HG03575 (cell line): ENCODE measurements around the gene FHOD3.
"Not testable (repeated sequence)": the region's sequence is repeated elsewhere in the genome, so short reads cannot be mapped to it uniquely, and the experiment has no call there.

Source experiments
- ATAC-seq: cut with Tn5 transposase; IDR thresholded peaks from one replicate; pipeline ENCODE4 v1.9.1; 2021; ENCODE audit not compliant: unreplicated experiment, insufficient number of reproducible peaks, low FRiP score; ENCODE audit errors: extremely low read depth

Gene FHOD3

DNA sequence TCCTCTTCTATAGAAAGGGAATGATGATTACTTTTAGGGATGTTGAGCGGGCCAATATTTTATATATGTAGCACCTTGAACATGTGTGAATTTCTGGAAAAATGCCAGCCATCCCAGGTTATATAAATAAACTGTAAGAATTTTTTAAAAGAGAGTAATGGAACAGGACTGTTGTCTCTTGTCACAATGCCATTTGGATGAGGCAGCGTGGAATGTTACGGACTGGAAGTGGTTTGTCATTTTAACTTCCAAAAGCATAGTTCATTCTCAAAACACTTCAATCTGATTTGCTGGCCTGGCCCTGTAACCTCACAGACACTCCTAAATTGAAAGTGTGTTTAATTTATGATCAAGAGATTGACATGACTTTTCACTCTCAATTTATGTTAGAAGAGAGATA lies 460.5 kb downstream of the FHOD3 start:
- no peak for ATAC-seq

DNA sequence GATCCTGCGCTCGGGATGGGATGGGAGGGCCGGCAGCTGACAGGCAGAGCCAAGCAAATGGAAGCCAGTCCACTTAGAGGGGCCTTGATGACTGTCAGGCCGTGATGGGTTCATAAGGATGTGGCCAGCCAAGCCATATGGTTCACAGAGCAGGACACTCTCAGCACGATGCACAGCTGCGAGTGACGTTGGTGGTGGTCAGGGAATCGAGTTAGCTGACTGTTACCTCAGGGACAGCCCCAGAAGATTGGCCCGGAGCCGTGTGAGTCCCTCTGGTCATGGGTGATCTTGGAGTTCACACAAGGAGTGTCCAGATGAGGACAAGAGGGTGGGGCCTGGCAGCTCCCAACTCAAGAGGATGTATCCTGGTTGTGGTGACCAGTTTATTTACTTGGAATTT lies 461.1 kb downstream of the FHOD3 start:
- ATAC-seq, result no peak

GRCh38 chr18:36759167-36759776 lies 461.8 kb downstream of the FHOD3 start:
- no peak for ATAC-seq

GRCh38 chr18:36760598-36760997 lies 463.1 kb downstream of the FHOD3 start:
- ATAC-seq, result no peak

DNA sequence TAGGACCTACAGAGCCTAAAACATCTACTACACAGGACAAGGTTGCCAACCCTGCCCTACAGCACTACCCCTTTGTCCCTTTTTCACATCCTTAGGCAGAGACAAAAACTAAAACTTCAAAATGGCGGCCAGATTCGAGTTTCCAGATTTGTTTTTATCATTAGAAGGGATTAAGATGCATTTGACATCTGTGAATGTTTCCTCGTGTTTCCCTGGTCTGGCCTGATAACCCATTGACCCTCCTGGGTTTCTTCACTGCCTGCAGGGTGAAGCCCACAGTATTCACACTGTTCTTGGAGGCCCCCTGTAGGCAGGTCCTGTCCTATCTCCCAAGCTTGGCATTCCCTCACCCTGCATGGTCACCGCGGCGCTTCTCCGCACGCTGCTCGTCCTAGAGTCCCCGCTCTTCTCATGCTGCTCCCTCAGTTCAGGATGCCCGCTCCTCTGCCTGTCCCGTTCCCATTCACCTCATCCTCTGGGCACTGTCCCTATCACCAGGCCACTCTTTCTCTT lies 463.7 kb downstream of the FHOD3 start:
- no peak for ATAC-seq

- no peak for ATAC-seq
Observed at GRCh38 chr18:36762074-36762473, 464.6 kb downstream of the FHOD3 start.

DNA sequence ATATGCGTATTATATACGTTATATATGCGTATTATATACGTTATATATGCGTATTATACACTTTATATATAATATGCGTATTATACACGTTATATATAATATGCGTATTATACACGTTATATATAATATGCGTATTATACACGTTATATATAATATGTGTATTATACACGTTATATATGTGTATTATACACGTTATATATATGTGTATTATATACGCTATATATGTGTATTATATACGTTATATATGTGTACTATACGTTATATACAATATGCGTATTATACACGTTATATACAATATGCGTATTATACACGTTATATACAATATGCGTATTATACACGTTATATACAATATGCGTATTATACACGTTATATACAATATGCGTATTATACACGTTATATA lies 465.5 kb downstream of the FHOD3 start:
- not testable (repeated sequence) for ATAC-seq

GRCh38 chr18:36766836-36767235 lies 469.3 kb downstream of the FHOD3 start:
- no peak for ATAC-seq

DNA sequence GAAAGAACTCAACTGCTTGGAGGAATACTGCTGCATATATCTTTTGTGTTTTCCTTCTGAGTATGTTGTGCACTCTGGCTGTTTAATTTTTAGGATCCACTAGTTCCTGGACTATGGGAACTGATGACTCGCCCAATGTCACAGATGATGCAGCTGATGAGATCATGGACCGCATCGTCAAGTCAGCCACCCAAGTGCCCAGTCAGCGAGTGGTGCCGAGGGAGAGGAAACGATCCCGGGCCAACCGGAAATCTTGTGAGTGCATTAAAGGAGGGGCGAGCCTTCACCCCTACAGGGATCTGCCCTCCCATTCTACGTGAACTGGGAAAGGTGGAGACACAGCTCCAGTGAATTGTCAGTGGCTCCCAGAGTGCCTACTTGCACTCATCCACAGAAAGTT lies 471.7 kb downstream of the FHOD3 start:
- no peak for ATAC-seq

DNA sequence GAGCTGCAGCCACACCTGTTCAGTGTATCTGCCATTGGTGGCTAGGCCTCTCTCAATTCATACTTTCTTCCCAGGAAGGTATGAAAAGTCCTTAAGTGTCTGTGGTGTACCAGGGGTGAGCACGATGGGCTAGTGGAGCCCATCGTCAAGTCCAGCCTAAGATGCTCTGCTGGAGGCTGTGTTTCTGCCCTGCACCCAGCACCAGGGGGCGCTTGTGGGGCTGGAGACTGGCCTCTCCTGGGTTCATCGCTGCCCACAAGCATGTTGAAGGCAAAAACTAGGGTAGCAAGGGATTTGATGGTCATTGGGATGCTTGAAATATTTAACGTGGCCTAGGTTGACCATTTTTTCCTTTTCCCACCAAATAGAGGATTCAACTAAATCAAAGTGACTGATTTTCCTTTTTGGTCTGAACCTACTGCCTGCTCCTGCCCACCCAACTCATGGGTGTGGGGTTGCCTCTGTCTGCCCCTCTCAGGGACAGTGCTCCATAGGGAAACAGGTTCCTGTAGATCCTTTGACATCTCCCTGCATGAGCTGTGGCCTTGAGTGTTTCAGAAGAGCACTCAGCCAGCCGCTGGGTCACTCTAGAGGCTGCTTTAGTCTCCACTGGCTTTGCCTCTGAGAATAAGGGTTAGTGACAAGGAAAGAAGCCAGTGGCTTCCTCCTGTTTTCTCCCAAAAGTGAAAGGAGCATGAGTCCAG lies 472.2 kb downstream of the FHOD3 start:
- ATAC-seq, result no peak

DNA sequence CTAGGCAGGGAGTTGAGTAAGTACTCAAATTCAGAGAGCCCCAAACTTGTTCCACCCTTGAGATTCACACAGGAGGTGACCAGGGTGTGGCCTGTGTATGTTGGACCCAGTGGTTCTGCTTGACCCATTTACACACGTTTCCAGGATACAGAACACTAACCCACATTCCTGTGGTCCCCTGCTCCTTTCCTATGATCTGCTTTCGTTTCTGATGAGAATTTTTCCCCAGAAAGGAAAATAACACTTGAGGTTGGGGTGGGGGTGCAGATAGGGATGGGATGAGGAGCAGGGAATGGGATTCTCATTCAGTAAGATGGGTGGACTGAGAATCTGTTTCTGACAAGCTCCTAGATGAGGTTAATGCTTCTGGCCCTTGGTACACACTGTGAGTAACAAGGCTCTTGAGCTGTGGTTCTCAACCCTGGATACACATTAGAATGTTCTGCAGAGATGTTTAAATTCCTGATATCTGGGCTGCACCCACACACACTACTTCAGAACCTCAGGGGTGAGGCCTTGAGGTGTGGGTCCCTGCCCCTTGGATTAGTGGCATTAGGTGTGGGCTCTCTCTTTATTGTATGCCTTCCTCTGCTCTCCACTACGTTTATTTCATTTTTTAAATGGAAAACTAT lies 472.9 kb downstream of the FHOD3 start:
- ATAC-seq, result no peak

DNA sequence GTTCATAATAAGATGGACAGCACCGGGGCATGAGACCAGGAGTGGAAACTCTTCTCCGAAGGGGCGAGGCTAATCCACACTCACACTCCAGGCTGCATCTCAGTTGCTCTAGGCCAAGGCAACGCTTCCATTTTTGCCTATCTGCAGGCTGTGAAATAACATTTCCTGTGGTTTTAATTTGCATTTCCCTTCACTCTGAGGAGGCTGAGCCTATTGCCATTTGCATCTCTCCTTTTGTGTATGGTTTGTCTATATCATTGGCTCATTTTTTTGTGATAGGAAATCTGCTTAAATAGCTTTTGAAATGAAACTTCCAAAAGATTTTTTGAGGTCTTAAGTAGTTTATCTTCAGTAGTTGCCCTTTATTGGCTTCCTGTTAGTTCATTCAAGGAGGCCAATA lies 473.7 kb downstream of the FHOD3 start:
- no peak for ATAC-seq

DNA sequence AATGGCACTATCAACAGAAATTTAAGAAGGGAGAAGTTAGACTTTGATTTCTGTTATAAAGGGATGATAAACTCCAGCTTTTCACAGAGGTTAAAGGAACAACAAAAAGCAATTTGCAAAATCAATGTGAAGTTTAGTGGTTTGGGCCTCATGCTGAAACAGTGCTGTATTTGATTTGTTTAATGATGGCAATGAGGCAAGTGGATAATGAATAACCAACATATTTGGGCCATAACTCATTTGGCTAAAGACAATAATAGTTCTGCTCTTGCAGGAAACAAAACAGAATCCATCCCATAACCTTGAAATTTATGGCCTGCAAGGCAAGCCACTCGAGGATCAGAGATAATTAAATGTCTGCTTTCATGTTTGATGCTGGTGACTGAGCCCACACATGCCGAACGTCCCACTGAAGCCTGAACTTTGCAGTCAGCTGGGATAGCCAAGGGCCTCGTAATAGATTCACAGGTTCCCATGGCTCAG lies 474.8 kb downstream of the FHOD3 start:
- no peak for ATAC-seq

DNA sequence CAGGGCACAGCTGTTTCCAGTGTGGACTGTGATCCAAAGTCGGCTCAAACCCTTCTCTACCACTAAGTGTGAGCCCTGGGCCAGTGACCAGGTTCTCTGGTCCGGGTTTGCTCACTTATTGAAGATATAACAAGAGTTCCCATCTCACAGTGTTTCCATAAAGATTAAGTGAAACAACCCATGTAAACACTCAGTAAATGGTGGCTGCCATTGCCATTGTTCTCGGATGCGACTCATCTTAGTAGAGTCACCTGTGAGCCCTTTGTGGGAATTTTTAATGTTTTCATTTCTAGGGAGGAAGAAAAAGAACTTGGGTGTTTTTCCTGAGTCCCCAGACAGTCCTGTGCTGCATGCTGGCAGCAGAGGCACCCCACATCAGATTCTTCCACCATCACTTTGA lies 477.9 kb downstream of the FHOD3 start:
- ATAC-seq, result no peak

GRCh38 chr18:36776650-36777049 lies 479.1 kb downstream of the FHOD3 start:
- ATAC-seq, result no peak

DNA sequence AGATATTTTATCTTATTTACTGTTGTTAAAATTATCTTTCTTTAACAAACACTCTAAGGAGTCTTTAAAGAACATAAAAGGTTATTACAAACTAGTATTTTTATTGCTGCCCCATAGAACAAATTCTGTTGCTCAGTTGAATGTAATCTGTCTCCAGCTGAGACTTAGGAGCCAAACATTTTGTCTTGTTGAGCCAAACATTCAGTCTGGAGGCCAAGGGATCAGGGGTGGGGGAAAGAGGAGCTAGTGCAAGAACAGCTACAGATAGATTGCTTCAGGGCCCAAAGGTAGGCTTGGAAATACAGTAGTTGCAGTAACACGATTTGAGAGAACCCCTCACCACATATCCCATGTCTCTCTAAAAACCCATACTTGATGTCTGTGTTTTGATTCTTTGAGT lies 480.1 kb downstream of the FHOD3 start:
- ATAC-seq, result no peak

GRCh38 chr18:36780748-36781147 lies 483.2 kb downstream of the FHOD3 start:
- no peak for ATAC-seq

GRCh38 chr18:36782710-36783109 lies 485.2 kb downstream of the FHOD3 start:
- ATAC-seq, result no peak

GRCh38 chr18:36783792-36784191 lies 486.3 kb downstream of the FHOD3 start:
- no peak for ATAC-seq

GRCh38 chr18:36786686-36787085 lies 489.2 kb downstream of the FHOD3 start:
- ATAC-seq, result no peak
